ENCODE results near the gene CER1.
"Not testable (repeated sequence)": the region's sequence is repeated elsewhere in the genome, so short reads cannot be mapped to it uniquely, and the experiment has no call there.

Gene CER1

GRCh38 chr9:14693251-14693861 is 29.2 kb downstream of the CER1 start, which contains the start of gene ZDHHC21:
ZDHHC21 (minus strand) TSS chr9:14693432; CDS start chr9:14674340, 19,092 bp downstream.
- DNase-seq (ENCODE audit: low read depth) = peak; percentile 82
- no peak for TF ChIP-seq CTCF (IDR thresholded peaks at IDR 0.05; ENCODE audit: low read depth, low read length)
- no peak for TF ChIP-seq MYC (IDR thresholded peaks at IDR 0.05; ENCODE audit: low read depth, low read length)
- TF ChIP-seq POLR2A (IDR thresholded peaks at IDR 0.05; ENCODE audit: extremely low read depth, insufficient read length) = no peak

GRCh38 chr9:14692470-14693250 is 29.9 kb downstream of the CER1 start:
- TF ChIP-seq MAX (IDR thresholded peaks at IDR 0.05; ENCODE audit: low read depth, low read length) (no peak), POLR2A (IDR thresholded peaks at IDR 0.05; ENCODE audit: extremely low read depth, insufficient read length) (no peak), CTCF (IDR thresholded peaks at IDR 0.05; ENCODE audit: low read depth, low read length) (no peak), MYC (IDR thresholded peaks at IDR 0.05; ENCODE audit: low read depth, low read length) (no peak)
- peak; percentile 51 for DNase-seq (ENCODE audit: low read depth)
- peak overlapping the region; percentile 70 for H3K4me3 ChIP-seq (ENCODE audit: low read depth, low read length)

More at GRCh38 chr9:14693251-14693861, 29.2 kb downstream of the CER1 start, which contains the start of gene ZDHHC21:
- peak within 1 kb of the TSS; percentile 70 for H3K4me3 ChIP-seq (ENCODE audit: low read depth, low read length)

GRCh38 chr9:14690948-14691730 is 31.4 kb downstream of the CER1 start:
- TF ChIP-seq CTCF (IDR thresholded peaks at IDR 0.05; ENCODE audit: low read depth, low read length) = no peak
- no peak for TF ChIP-seq POLR2A (IDR thresholded peaks at IDR 0.05; ENCODE audit: extremely low read depth, insufficient read length)
- no peak for TF ChIP-seq MYC (IDR thresholded peaks at IDR 0.05; ENCODE audit: low read depth, low read length)
- TF ChIP-seq MAX (IDR thresholded peaks at IDR 0.05; ENCODE audit: low read depth, low read length) = no peak
- DNase-seq (ENCODE audit: low read depth) = peak; percentile 28
- no peak overlapping the region for H3K4me3 ChIP-seq (ENCODE audit: low read depth, low read length)

GRCh38 chr9:14687042-14687719 is 35.4 kb downstream of the CER1 start:
- TF ChIP-seq MAX (IDR thresholded peaks at IDR 0.05; ENCODE audit: low read depth, low read length) (no peak), POLR2A (IDR thresholded peaks at IDR 0.05; ENCODE audit: extremely low read depth, insufficient read length) (no peak), MYC (IDR thresholded peaks at IDR 0.05; ENCODE audit: low read depth, low read length) (no peak), CTCF (IDR thresholded peaks at IDR 0.05; ENCODE audit: low read depth, low read length) (no peak)
- H3K4me3 ChIP-seq (ENCODE audit: low read depth, low read length) = no peak overlapping the region
- no peak for DNase-seq (ENCODE audit: low read depth)

- no peak for TF ChIP-seq POLR2A (IDR thresholded peaks at IDR 0.05; ENCODE audit: extremely low read depth, insufficient read length)
- no peak for TF ChIP-seq CTCF (IDR thresholded peaks at IDR 0.05; ENCODE audit: low read depth, low read length)
- no peak for TF ChIP-seq MAX (IDR thresholded peaks at IDR 0.05; ENCODE audit: low read depth, low read length)
- no peak for TF ChIP-seq MYC (IDR thresholded peaks at IDR 0.05; ENCODE audit: low read depth, low read length)
- no peak overlapping the region for H3K4me3 ChIP-seq (ENCODE audit: low read depth, low read length)
- DNase-seq (ENCODE audit: low read depth) = no peak
These were observed 36.4 kb downstream of the CER1 start for GRCh38 chr9:14686168-14686567.

GRCh38 chr9:14682616-14683015 is 39.9 kb downstream of the CER1 start:
- not testable (repeated sequence) for H3K4me3 ChIP-seq (ENCODE audit: low read depth, low read length); DNase-seq (ENCODE audit: low read depth)
